ENCODE data around the gene STK39. TPM values are rescaled to one million over a fixed set of nuclear protein-coding genes. Genes with fewer than 3 reads are reported as not detected.

STK39 gene
- polyA plus RNA-seq, 4 donors: 19.0 to 68.7 (median 41.3) TPM

GRCh38 chr2:168198476-168199207 is 48.8 kb downstream of the STK39 start:
- Histone ChIP-seq H3K4me1 (ENCODE audit: control insufficient read depth in 3 of 3, insufficient read depth in 2 of 3, low read depth in 1 of 3, low read length in 2 of 3) (peaks cover 8 to 16% (median 12%) of the 10 kb centered on the region in 3 donors), H3K36me3 (ENCODE audit: control insufficient read depth in 3 of 3, insufficient read depth in 2 of 3, low read depth in 1 of 3, low read length in 3 of 3) (no peaks in the 10 kb centered on the region), H3K9me3 (ENCODE audit: control insufficient read depth in 2 of 2, insufficient read depth in 1 of 2, low read depth in 1 of 2, low read length in 1 of 2) (no peaks in the 10 kb centered on the region), H3K4me3 (ENCODE audit: low read depth in 1 of 3, low read length in 3 of 3) (no peak overlapping the region), H3K27ac (ENCODE audit: low read depth in 1 of 3, low read length in 2 of 3) (peak overlapping the region in 1 of 3 donors; percentile 24), H3K27me3 (ENCODE audit: control insufficient read depth in 3 of 3, insufficient read depth in 3 of 3, low read length in 3 of 3) (no peaks in the 10 kb centered on the region)
- 28 to 63% (median 44%) methylated on average over 7 of the region's 7 CpGs for WGBS, 3 donors
- peak in 1 of 2 donors; percentile 84 for DNase-seq
- no peak for FAIRE-seq

DNA sequence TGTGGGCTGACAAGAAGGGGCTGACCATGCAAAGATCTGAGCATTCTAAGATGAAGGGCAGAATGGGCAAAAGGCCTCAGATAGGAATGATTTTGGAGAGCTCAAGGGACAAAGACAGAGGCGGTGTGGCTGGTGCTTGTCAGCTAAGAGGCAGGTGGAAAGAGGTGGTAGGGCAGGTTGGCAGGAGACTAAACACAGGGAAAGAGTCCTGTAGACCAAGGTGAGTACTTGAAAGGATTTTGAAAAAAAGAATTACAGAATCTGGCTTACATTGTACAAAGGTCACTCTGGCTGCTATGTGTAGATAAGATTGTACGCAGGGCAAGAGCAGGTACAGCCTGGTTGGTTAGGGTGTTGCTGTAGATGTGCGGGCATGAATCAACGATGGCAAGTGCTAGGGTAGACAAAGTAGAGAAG is 50.6 kb downstream of the STK39 start:
- Histone ChIP-seq H3K9me3 (ENCODE audit: control insufficient read depth in 2 of 2, insufficient read depth in 1 of 2, low read depth in 1 of 2, low read length in 1 of 2) (no peaks in the 10 kb centered on the region), H3K4me1 (ENCODE audit: control insufficient read depth in 3 of 3, insufficient read depth in 2 of 3, low read depth in 1 of 3, low read length in 2 of 3) (peaks cover 17 to 29% (median 24%) of the 10 kb centered on the region in 3 donors), H3K27ac (ENCODE audit: low read depth in 1 of 3, low read length in 2 of 3) (peak overlapping the region; percentile 66 to 72 (median 69)), H3K36me3 (ENCODE audit: control insufficient read depth in 3 of 3, insufficient read depth in 2 of 3, low read depth in 1 of 3, low read length in 3 of 3) (peaks cover 0 to 3% (median 0%) of the 10 kb centered on the region in 3 donors), H3K4me3 (ENCODE audit: low read depth in 1 of 3, low read length in 3 of 3) (no peak overlapping the region), H3K27me3 (ENCODE audit: control insufficient read depth in 3 of 3, insufficient read depth in 3 of 3, low read length in 3 of 3) (no peaks in the 10 kb centered on the region)
- peak; percentile 83 to 95 for DNase-seq
- no peak for FAIRE-seq
- WGBS, 3 donors: 18 to 68% (median 35%) methylated on average over 4 of the region's 4 CpGs

GRCh38 chr2:168194784-168195522 is 52.4 kb downstream of the STK39 start:
- Histone ChIP-seq H3K27ac (ENCODE audit: low read depth in 1 of 3, low read length in 2 of 3) (peak overlapping the region in 1 of 3 donors; percentile 3), H3K4me1 (ENCODE audit: control insufficient read depth in 3 of 3, insufficient read depth in 2 of 3, low read depth in 1 of 3, low read length in 2 of 3) (peaks cover 26 to 44% (median 37%) of the 10 kb centered on the region in 3 donors), H3K36me3 (ENCODE audit: control insufficient read depth in 3 of 3, insufficient read depth in 2 of 3, low read depth in 1 of 3, low read length in 3 of 3) (peaks cover 0 to 3% (median 0%) of the 10 kb centered on the region in 3 donors), H3K27me3 (ENCODE audit: control insufficient read depth in 3 of 3, insufficient read depth in 3 of 3, low read length in 3 of 3) (no peaks in the 10 kb centered on the region), H3K9me3 (ENCODE audit: control insufficient read depth in 2 of 2, insufficient read depth in 1 of 2, low read depth in 1 of 2, low read length in 1 of 2) (no peaks in the 10 kb centered on the region), H3K4me3 (ENCODE audit: low read depth in 1 of 3, low read length in 3 of 3) (no peak overlapping the region)
- DNase-seq (no peak), FAIRE-seq (peak; percentile 47)
- 58 to 77% (median 62%) methylated on average over 7 of the region's 7 CpGs for WGBS, 3 donors

- Histone ChIP-seq H3K4me3 (ENCODE audit: low read depth in 1 of 3, low read length in 3 of 3) (no peak overlapping the region), H3K36me3 (ENCODE audit: control insufficient read depth in 3 of 3, insufficient read depth in 2 of 3, low read depth in 1 of 3, low read length in 3 of 3) (peaks cover 0 to 3% (median 0%) of the 10 kb centered on the region in 3 donors), H3K27ac (ENCODE audit: low read depth in 1 of 3, low read length in 2 of 3) (peak overlapping the region in 2 of 3 donors; percentile 59 to 75), H3K27me3 (ENCODE audit: control insufficient read depth in 3 of 3, insufficient read depth in 3 of 3, low read length in 3 of 3) (no peaks in the 10 kb centered on the region), H3K4me1 (ENCODE audit: control insufficient read depth in 3 of 3, insufficient read depth in 2 of 3, low read depth in 1 of 3, low read length in 2 of 3) (peaks cover 27 to 42% (median 42%) of the 10 kb centered on the region in 3 donors), H3K9me3 (ENCODE audit: control insufficient read depth in 2 of 2, insufficient read depth in 1 of 2, low read depth in 1 of 2, low read length in 1 of 2) (no peaks in the 10 kb centered on the region)
- DNase-seq: peak in 1 of 2 donors; percentile 57
- FAIRE-seq: no peak
- WGBS, 3 donors: 3 to 30% (median 19%) methylated on average over 3 of the region's 3 CpGs
Observed at GRCh38 chr2:168192839-168193616, 54.4 kb downstream of the STK39 start.

DNA sequence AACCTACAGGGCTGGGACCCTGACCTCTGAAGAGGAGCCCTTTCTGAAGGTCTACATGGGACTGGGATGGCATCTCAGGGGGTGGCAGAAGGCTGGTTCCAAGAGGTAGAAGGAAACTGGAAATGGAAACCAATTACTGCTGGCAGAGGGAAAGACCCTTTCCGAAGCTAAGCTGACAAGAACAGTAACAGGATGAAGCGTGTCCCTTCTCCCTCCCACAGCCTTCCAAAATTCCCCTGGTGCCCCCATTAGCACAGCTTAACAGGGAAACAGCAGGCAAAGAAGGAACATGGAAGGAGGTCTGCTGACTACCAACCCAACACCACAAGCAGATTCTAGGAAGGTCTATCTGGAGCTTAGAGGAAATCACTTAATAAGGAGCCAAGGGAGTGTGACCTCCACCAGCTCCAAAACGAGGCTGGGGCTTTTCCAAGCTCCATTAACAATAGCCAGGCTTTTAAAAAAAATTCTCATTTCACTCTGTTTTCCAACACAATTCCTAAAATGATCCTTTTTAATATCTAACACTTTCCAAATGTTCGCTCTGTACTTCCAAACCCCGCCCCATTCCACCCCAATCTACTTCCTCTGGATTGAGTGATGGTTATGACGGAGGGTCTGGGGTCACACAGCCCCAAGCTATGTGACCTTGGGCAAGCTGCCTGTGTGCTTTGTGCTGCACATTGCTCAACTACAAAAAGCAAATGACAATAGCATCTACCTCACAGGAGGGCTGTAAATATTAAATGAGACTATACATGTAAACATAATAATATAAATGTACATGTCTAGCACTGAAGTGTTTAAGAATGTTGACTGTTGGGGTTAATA is 55.2 kb downstream of the STK39 start:
- 76 to 88% (median 80%) methylated on average over 6 of the region's 6 CpGs for WGBS, 3 donors
- FAIRE-seq (no peak), DNase-seq (no peak)
- Histone ChIP-seq H3K27ac (ENCODE audit: low read depth in 1 of 3, low read length in 2 of 3) (peak overlapping the region in 2 of 3 donors; percentile 59 to 75), H3K9me3 (ENCODE audit: control insufficient read depth in 2 of 2, insufficient read depth in 1 of 2, low read depth in 1 of 2, low read length in 1 of 2) (no peaks in the 10 kb centered on the region), H3K36me3 (ENCODE audit: control insufficient read depth in 3 of 3, insufficient read depth in 2 of 3, low read depth in 1 of 3, low read length in 3 of 3) (peaks cover 0 to 3% (median 0%) of the 10 kb centered on the region in 3 donors), H3K4me3 (ENCODE audit: low read depth in 1 of 3, low read length in 3 of 3) (no peak overlapping the region), H3K4me1 (ENCODE audit: control insufficient read depth in 3 of 3, insufficient read depth in 2 of 3, low read depth in 1 of 3, low read length in 2 of 3) (peaks cover 25 to 42% (median 40%) of the 10 kb centered on the region in 3 donors), H3K27me3 (ENCODE audit: control insufficient read depth in 3 of 3, insufficient read depth in 3 of 3, low read length in 3 of 3) (no peaks in the 10 kb centered on the region)

- FAIRE-seq (no peak), DNase-seq (peak; percentile 68 to 75)
- H3K36me3 ChIP-seq (ENCODE audit: control insufficient read depth in 3 of 3, insufficient read depth in 2 of 3, low read depth in 1 of 3, low read length in 3 of 3): peaks cover 0 to 3% (median 0%) of the 10 kb centered on the region in 3 donors
- peaks cover 24 to 44% (median 43%) of the 10 kb centered on the region in 3 donors for H3K4me1 ChIP-seq (ENCODE audit: control insufficient read depth in 3 of 3, insufficient read depth in 2 of 3, low read depth in 1 of 3, low read length in 2 of 3)
- no peaks in the 10 kb centered on the region for H3K9me3 ChIP-seq (ENCODE audit: control insufficient read depth in 2 of 2, insufficient read depth in 1 of 2, low read depth in 1 of 2, low read length in 1 of 2)
- H3K27ac ChIP-seq (ENCODE audit: low read depth in 1 of 3, low read length in 2 of 3): peak overlapping the region; percentile 64 to 80 (median 73)
- H3K4me3 ChIP-seq (ENCODE audit: low read depth in 1 of 3, low read length in 3 of 3): no peak overlapping the region
- H3K27me3 ChIP-seq (ENCODE audit: control insufficient read depth in 3 of 3, insufficient read depth in 3 of 3, low read length in 3 of 3): no peaks in the 10 kb centered on the region
- WGBS, 3 donors: 41 to 61% (median 43%) methylated on average over 7 of the region's 7 CpGs
Observed at GRCh38 chr2:168190590-168191336, 56.6 kb downstream of the STK39 start.

- Histone ChIP-seq H3K4me1 (ENCODE audit: control insufficient read depth in 3 of 3, insufficient read depth in 2 of 3, low read depth in 1 of 3, low read length in 2 of 3) (peaks cover 24 to 46% (median 39%) of the 10 kb centered on the region in 3 donors), H3K4me3 (ENCODE audit: low read depth in 1 of 3, low read length in 3 of 3) (no peak overlapping the region), H3K36me3 (ENCODE audit: control insufficient read depth in 3 of 3, insufficient read depth in 2 of 3, low read depth in 1 of 3, low read length in 3 of 3) (peaks cover 0 to 3% (median 0%) of the 10 kb centered on the region in 3 donors), H3K27ac (ENCODE audit: low read depth in 1 of 3, low read length in 2 of 3) (peak overlapping the region; percentile 64 to 80 (median 73)), H3K27me3 (ENCODE audit: control insufficient read depth in 3 of 3, insufficient read depth in 3 of 3, low read length in 3 of 3) (no peaks in the 10 kb centered on the region), H3K9me3 (ENCODE audit: control insufficient read depth in 2 of 2, insufficient read depth in 1 of 2, low read depth in 1 of 2, low read length in 1 of 2) (no peaks in the 10 kb centered on the region)
- WGBS, 3 donors: 66 to 82% (median 77%) methylated on average over 9 of the region's 9 CpGs
- DNase-seq (no peak), FAIRE-seq (no peak)
Observed at GRCh38 chr2:168189835-168190569, 57.4 kb downstream of the STK39 start.
